Naive thymus-derived CD4-positive, alpha-beta T cell (primary cell): ENCODE measurements around the gene KLHL18. TPM values are rescaled to one million over a fixed set of nuclear protein-coding genes. Genes with fewer than 3 reads are reported as not detected.

ENCODE experiments used
- ATAC-seq: fragments of 150-1000 bp; cut with Tn5 transposase; 2 replicates; pipeline ENCODE4 v1.10.0; 2021; ENCODE audit warnings: mild to moderate bottlenecking, moderate library complexity
- CTCF ChIA-PET: fragments of 350-600 bp; sonication (Branson Sonifier 250); formaldehyde crosslinking; loops from one replicate; lab custom pipeline; 2021; ENCODE audit warnings: antibody characterized with exemption; lab: Charles Lee
- POLR2A ChIA-PET: fragments of 350-600 bp; sonication (Branson Sonifier 250); formaldehyde crosslinking; loops from one replicate; lab custom pipeline; 2021; ENCODE audit warnings: antibody characterized with exemption, inconsistent platforms; lab: Charles Lee
- DNase-seq, 9 donors: peaks; one replicate each; pipeline versions ENCODE4 v3.0.0 to v3.0.0-alpha.2; 2020 to 2022; ENCODE audit warnings: mixed read lengths in 1 of 9
- H3K27ac ChIP-seq: one replicate; pipeline ENCODE4 v1.7.0; 2013; ENCODE audit warnings: mild to moderate bottlenecking, low read depth, low read length, moderate library complexity
- H3K27me3 ChIP-seq, 2 donors: one replicate each; pipeline ENCODE4 v1.7.0; 2013; ENCODE audit warnings: low read length in 2 of 2, mild to moderate bottlenecking in 2 of 2, moderate library complexity in 2 of 2; ENCODE audit not compliant: control insufficient read depth in 2 of 2, insufficient read depth in 2 of 2
- H3K36me3 ChIP-seq, 3 experiments: 1 replicate in 2 of 3; 2 replicates in 1 of 3; pipeline ENCODE4 v1.7.0; 2013; ENCODE audit warnings: low read length in 3 of 3, mild to moderate bottlenecking in 3 of 3, moderate library complexity in 1 of 3; ENCODE audit not compliant: insufficient read depth in 3 of 3, control insufficient read depth in 2 of 3
- H3K4me1 ChIP-seq, 2 donors: one replicate each; pipeline ENCODE4 v1.7.0; 2013; ENCODE audit warnings: low read length in 2 of 2, mild to moderate bottlenecking in 2 of 2, moderate library complexity in 1 of 2; ENCODE audit not compliant: control insufficient read depth in 2 of 2, insufficient read depth in 2 of 2
- H3K4me3 ChIP-seq: 2 replicates; pipeline ENCODE4 v1.7.0; 2013; ENCODE audit warnings: mild to moderate bottlenecking, low read length
- H3K9me3 ChIP-seq, 3 experiments: 1 replicate in 2 of 3; 2 replicates in 1 of 3; pipeline ENCODE4 v1.7.0; 2013; ENCODE audit warnings: low read length in 3 of 3; ENCODE audit not compliant: control insufficient read depth in 2 of 3
- H3K27ac Mint-ChIP-seq, 9 donors: one replicate each; pipeline ENCODE4 v1.8.0; 2020 to 2022; ENCODE audit warnings: mixed read lengths in 9 of 9, mild to moderate bottlenecking in 8 of 9, moderate library complexity in 5 of 9, inconsistent platforms in 2 of 9
- H3K27me3 Mint-ChIP-seq, 5 donors: one replicate each; pipeline ENCODE4 v1.8.0; 2021 to 2022; ENCODE audit warnings: mixed read lengths in 5 of 5, mild to moderate bottlenecking in 1 of 5
- H3K36me3 Mint-ChIP-seq, 5 donors: one replicate each; pipeline ENCODE4 v1.8.0; 2020 to 2022; ENCODE audit warnings: mixed read lengths in 5 of 5, mild to moderate bottlenecking in 3 of 5, inconsistent platforms in 1 of 5
- H3K4me1 Mint-ChIP-seq, 7 donors: one replicate each; pipeline ENCODE4 v1.8.0; 2020 to 2022; ENCODE audit warnings: mixed read lengths in 7 of 7, mild to moderate bottlenecking in 3 of 7, inconsistent platforms in 1 of 7
- H3K4me3 Mint-ChIP-seq, 10 donors: one replicate each; pipeline ENCODE4 v1.8.0; 2020 to 2022; ENCODE audit warnings: mild to moderate bottlenecking in 10 of 10, mixed read lengths in 10 of 10, moderate library complexity in 6 of 10, inconsistent platforms in 2 of 10
- H3K9me3 Mint-ChIP-seq, 11 donors: one replicate each; pipeline ENCODE4 v1.8.0; 2020 to 2022; ENCODE audit warnings: mixed read lengths in 11 of 11, mild to moderate bottlenecking in 4 of 11, inconsistent platforms in 1 of 11, moderate library complexity in 1 of 11
- intact Hi-C, 2 donors: fragments of 100-400 bp; cut with micrococcal nuclease; formaldehyde crosslinking; loops; one replicate each; pipeline ENCODE4 v1.15.1; 2023
- polyA plus RNA-seq, 2 donors: library from polyadenylated mRNA; unstranded; fragments of 300-500 nt; fragmentation: Illumina TruSeq; gene quantifications; one replicate each; pipeline ENCODE4 v1.2.3, GENCODE V29; 2021
- total RNA-seq, 6 experiments: library from RNA in 5 of 6; stranded (reverse) in 5 of 6; gene quantifications; 1 replicate in 5 of 6; 2 replicates in 1 of 6; pipeline ENCODE4 v1.2.3 and lab custom pipeline; 2021 to 2026

Gene KLHL18
- total and polyA plus RNA-seq, 7 experiments from 2014 or later, result 8.8 to 47.5 (median 23.0) TPM

DNA sequence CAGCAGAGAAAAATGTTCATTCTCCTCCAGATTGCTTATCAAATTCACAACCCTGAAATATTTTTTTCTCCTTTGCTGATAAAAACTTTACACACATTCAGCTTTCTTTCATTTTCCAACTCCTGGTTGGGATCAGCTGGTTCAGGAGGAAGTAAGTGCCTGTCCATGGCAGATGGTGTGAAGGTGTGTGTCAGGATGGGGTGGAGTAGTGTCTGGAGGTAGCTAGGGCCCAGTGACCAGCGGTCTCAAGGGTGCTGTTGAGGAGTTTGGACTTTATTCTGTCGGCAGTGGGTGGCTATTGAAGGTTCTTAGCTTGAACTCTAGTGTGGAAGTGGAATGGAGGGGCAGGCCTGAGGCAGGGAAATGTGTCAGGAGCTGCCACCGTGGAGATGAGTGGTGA lies 51.2 kb downstream of the KLHL18 start:
- H3K36me3 ChIP-seq, result peaks cover 3 to 90% (median 34%) of the 10 kb centered on the region in 3 experiments
- DNase-seq (no peak), ATAC-seq (no peak)
- no peaks in the 10 kb centered on the region for H3K27me3 ChIP-seq
- intact Hi-C loops, result no loop called here
- Mint-ChIP-seq H3K27me3 (no peaks in the 10 kb centered on the region), H3K27ac (peak overlapping the region in 2 of 9 donors; percentile 31 to 80), H3K4me1 (peaks cover 0 to 3% (median 0%) of the 10 kb centered on the region in 7 donors), H3K36me3 (peaks cover 18 to 65% (median 32%) of the 10 kb centered on the region in 5 donors), H3K9me3 (no peaks in the 10 kb centered on the region), H3K4me3 (no peak overlapping the region)
- H3K4me3 ChIP-seq, result no peak overlapping the region
- ChIA-PET POLR2A (no interaction called here), CTCF (no interaction called here)
- no peaks in the 10 kb centered on the region for H3K4me1 ChIP-seq
- no peaks in the 10 kb centered on the region for H3K9me3 ChIP-seq
- H3K27ac ChIP-seq, result no peak overlapping the region

DNA sequence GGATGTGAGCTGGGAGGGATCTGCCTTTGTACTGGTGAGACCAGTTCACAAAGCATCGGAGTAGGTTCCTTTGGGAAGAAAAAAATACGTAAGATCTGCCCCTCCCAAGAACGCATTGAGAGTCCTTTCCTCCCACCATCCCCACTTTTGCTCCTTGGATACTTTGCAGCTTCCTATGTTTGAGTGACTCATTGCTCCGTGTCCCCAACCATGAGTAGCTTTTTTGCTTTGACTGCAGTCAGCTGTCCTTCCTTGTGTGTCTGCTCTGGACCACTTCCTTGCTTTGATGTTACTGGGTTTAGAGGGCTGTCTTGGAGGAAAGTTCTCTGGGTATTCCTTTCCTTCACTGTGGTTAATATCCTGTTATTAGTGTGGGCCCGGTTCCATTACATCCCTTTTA lies 54.9 kb downstream of the KLHL18 start:
- ChIA-PET POLR2A (interaction anchor here (0.5 kb wide), 1 partner anchor 16 kb away, joined by 3 read pairs; no protein-coding TSS in a partner anchor), CTCF (interaction anchor here (0.5 kb wide), 1 partner anchor 1458 kb away, joined by 3 read pairs; no protein-coding TSS in a partner anchor)
- H3K4me3 ChIP-seq, result no peak overlapping the region
- H3K9me3 ChIP-seq, result no peaks in the 10 kb centered on the region
- no peaks in the 10 kb centered on the region for H3K27me3 ChIP-seq
- Mint-ChIP-seq H3K36me3 (peaks cover 13 to 67% (median 32%) of the 10 kb centered on the region in 5 donors), H3K4me1 (peaks cover 0 to 4% (median 0%) of the 10 kb centered on the region in 7 donors), H3K9me3 (no peaks in the 10 kb centered on the region), H3K27ac (peak overlapping the region in 1 of 9 donors; percentile 11), H3K4me3 (no peak overlapping the region), H3K27me3 (no peaks in the 10 kb centered on the region)
- no peak for DNase-seq
- intact Hi-C loops, result no loop called here
- no peaks in the 10 kb centered on the region for H3K4me1 ChIP-seq
- peaks cover 0 to 81% (median 24%) of the 10 kb centered on the region in 3 experiments for H3K36me3 ChIP-seq
- H3K27ac ChIP-seq, result no peak overlapping the region
- ATAC-seq, result no peak

DNA sequence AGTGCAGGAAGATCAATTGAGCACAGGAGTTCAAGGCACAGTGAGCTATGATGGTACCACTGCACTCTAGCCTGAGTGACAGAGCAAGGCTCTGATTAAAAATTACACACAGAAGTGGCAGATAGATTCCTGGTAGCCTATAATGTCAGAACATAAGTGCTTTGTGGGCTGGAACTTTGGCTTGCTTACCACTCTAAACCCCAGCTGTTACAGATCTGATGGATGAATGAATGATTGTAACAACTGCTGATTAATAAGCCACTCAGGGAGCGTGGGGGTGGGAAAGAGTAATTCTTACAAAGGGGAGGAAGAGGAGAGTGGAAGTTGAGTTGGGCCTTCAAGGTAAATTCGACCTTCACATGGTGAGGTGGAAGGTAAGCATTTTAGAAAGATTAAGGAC lies 57.2 kb downstream of the KLHL18 start:
- POLR2A ChIA-PET, result no interaction called here
- intact Hi-C loops, result no loop called here
- H3K4me1 Mint-ChIP-seq, result peaks cover 0 to 4% (median 0%) of the 10 kb centered on the region in 7 donors
- DNase-seq (no peak), ATAC-seq (no peak)
- Histone ChIP-seq H3K27ac (no peak overlapping the region), H3K36me3 (peaks cover 0 to 74% (median 24%) of the 10 kb centered on the region in 3 experiments), H3K9me3 (no peaks in the 10 kb centered on the region), H3K4me3 (no peak overlapping the region), H3K27me3 (no peaks in the 10 kb centered on the region), H3K4me1 (no peaks in the 10 kb centered on the region)
- CTCF ChIA-PET, result no interaction called here
- peak overlapping the region in 2 of 9 donors; percentile 14 to 62 for H3K27ac Mint-ChIP-seq
- no peaks in the 10 kb centered on the region for H3K9me3 Mint-ChIP-seq
- no peaks in the 10 kb centered on the region for H3K27me3 Mint-ChIP-seq
- peaks cover 10 to 54% (median 22%) of the 10 kb centered on the region in 5 donors for H3K36me3 Mint-ChIP-seq
- no peak overlapping the region for H3K4me3 Mint-ChIP-seq

GRCh38 chr3:47340866-47341265 lies 58.1 kb downstream of the KLHL18 start:
- no peak overlapping the region for H3K4me3 ChIP-seq
- H3K36me3 Mint-ChIP-seq, result peaks cover 12 to 58% (median 22%) of the 10 kb centered on the region in 5 donors
- no peak overlapping the region for H3K27ac Mint-ChIP-seq
- no peak overlapping the region for H3K27ac ChIP-seq
- no peak overlapping the region for H3K4me3 Mint-ChIP-seq
- no peaks in the 10 kb centered on the region for H3K4me1 ChIP-seq
- POLR2A ChIA-PET, result no interaction called here
- peaks cover 0 to 68% (median 23%) of the 10 kb centered on the region in 3 experiments for H3K36me3 ChIP-seq
- intact Hi-C loops, result no loop called here
- no peaks in the 10 kb centered on the region for H3K9me3 ChIP-seq
- H3K27me3 Mint-ChIP-seq, result no peaks in the 10 kb centered on the region
- no peaks in the 10 kb centered on the region for H3K9me3 Mint-ChIP-seq
- peaks cover 0 to 4% (median 4%) of the 10 kb centered on the region in 7 donors for H3K4me1 Mint-ChIP-seq
- CTCF ChIA-PET, result no interaction called here
- ATAC-seq (no peak), DNase-seq (no peak)
- H3K27me3 ChIP-seq, result no peaks in the 10 kb centered on the region

DNA sequence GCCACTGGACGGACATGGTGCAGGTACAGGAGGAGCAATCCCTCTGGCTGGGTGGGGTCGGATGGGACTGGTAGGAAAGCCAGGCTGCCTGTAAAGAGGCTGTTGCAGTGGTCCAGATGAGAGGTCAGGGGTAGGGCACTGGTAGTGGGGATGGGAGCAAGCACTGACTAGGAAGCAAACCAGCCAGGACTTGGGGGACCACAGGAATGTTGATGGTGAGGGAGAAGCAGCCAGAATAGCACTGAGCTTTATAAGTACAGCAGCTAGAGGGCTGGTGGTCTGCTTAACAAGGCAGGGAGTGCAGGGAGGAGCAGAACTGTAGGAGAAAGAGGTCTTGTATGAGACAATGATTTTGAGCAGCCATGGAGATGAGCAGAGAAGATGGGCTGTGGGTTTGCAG lies 59.4 kb downstream of the KLHL18 start:
- DNase-seq, result no peak
- Histone ChIP-seq H3K27ac (no peak overlapping the region), H3K36me3 (peaks cover 0 to 55% (median 10%) of the 10 kb centered on the region in 3 experiments), H3K27me3 (no peaks in the 10 kb centered on the region), H3K4me1 (no peaks in the 10 kb centered on the region), H3K4me3 (no peak overlapping the region), H3K9me3 (no peaks in the 10 kb centered on the region)
- intact Hi-C loops, result no loop called here
- no peak for ATAC-seq
- peak overlapping the region in 8 of 9 donors; percentile 3 to 79 (median 58) for H3K27ac Mint-ChIP-seq
- H3K4me1 Mint-ChIP-seq, result peaks cover 0 to 6% (median 4%) of the 10 kb centered on the region in 7 donors
- CTCF ChIA-PET, result no interaction called here
- H3K36me3 Mint-ChIP-seq, result peaks cover 12 to 46% (median 14%) of the 10 kb centered on the region in 5 donors
- no peaks in the 10 kb centered on the region for H3K9me3 Mint-ChIP-seq
- no peak overlapping the region for H3K4me3 Mint-ChIP-seq
- POLR2A ChIA-PET, result no interaction called here
- H3K27me3 Mint-ChIP-seq, result no peaks in the 10 kb centered on the region

GRCh38 chr3:47342812-47343211 lies 60.1 kb downstream of the KLHL18 start:
- intact Hi-C loops, result no loop called here
- ATAC-seq (no peak), DNase-seq (no peak)
- Mint-ChIP-seq H3K27ac (peak overlapping the region in 5 of 9 donors; percentile 35 to 73 (median 62)), H3K9me3 (no peaks in the 10 kb centered on the region), H3K4me1 (peaks cover 0 to 6% (median 5%) of the 10 kb centered on the region in 7 donors), H3K27me3 (no peaks in the 10 kb centered on the region), H3K4me3 (no peak overlapping the region), H3K36me3 (peaks cover 10 to 39% (median 11%) of the 10 kb centered on the region in 5 donors)
- Histone ChIP-seq H3K36me3 (peaks cover 0 to 48% (median 5%) of the 10 kb centered on the region in 3 experiments), H3K27ac (no peak overlapping the region), H3K27me3 (no peaks in the 10 kb centered on the region), H3K9me3 (no peaks in the 10 kb centered on the region), H3K4me3 (no peak overlapping the region), H3K4me1 (no peaks in the 10 kb centered on the region)
- CTCF ChIA-PET, result no interaction called here
- POLR2A ChIA-PET, result no interaction called here

- ChIA-PET CTCF (no interaction called here), POLR2A (interaction anchor here (0.6 kb wide), 1 partner anchor 109 kb away, joined by 3 read pairs; no protein-coding TSS in a partner anchor)
- H3K9me3 ChIP-seq, result no peaks in the 10 kb centered on the region
- no peak overlapping the region for H3K4me3 ChIP-seq
- Mint-ChIP-seq H3K27me3 (no peaks in the 10 kb centered on the region), H3K36me3 (peaks cover 4 to 33% (median 11%) of the 10 kb centered on the region in 5 donors), H3K27ac (no peak overlapping the region), H3K4me1 (peaks cover 0 to 6% (median 5%) of the 10 kb centered on the region in 7 donors), H3K4me3 (no peak overlapping the region), H3K9me3 (no peaks in the 10 kb centered on the region)
- no peak overlapping the region for H3K27ac ChIP-seq
- H3K27me3 ChIP-seq, result no peaks in the 10 kb centered on the region
- ATAC-seq (no peak), DNase-seq (no peak)
- H3K36me3 ChIP-seq, result peaks cover 0 to 43% (median 5%) of the 10 kb centered on the region in 3 experiments
- H3K4me1 ChIP-seq, result no peaks in the 10 kb centered on the region
- intact Hi-C loops, result no loop called here
Observed at GRCh38 chr3:47343471-47343971, 60.8 kb downstream of the KLHL18 start.
